ENCODE data around the gene HSD17B10. TPM values are rescaled to one million over a fixed set of nuclear protein-coding genes. Genes with fewer than 3 reads are reported as not detected.
"Not testable (repeated sequence)": the region's sequence is repeated elsewhere in the genome, so short reads cannot be mapped to it uniquely, and the experiment has no call there.

HSD17B10 gene
- total and polyA plus RNA-seq, 2 of the 13 experiments (the other 11 are each of a cell fraction or from before 2014, with no cell fraction given), result 68.7 to 84.7 TPM

DNA sequence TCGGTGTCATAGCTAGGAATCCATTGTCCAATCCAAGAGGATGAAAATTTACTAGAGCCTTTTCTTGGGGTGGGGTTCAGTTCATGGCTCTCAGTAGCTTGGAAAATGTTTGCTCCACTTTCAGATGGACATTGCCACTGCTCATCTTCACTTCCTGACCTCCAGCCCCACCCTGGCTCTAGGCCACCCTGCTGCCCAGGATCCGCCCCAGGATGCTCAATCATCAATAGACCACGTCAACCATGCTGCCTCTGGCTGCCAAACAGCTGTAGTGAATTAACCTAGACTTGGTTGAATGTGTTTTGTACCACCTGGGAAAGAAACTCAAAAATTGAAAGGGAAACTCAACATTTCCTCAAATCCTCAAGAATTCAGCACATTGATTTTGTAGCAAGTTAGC, 37.2 kb upstream of the HSD17B10 start:
- ChIA-PET CTCF (ENCODE audit: low intra/inter-chr PET ratio, low total read pairs) (no interaction called here), POLR2A (no interaction called here)
- H4K20me1 ChIP-seq (ENCODE audit: insufficient read depth, low read length), result no peaks in the 10 kb centered on the region
- intact Hi-C loops (cut with micrococcal nuclease; ENCODE audit: unreplicated experiment) (no loop called here), in situ Hi-C loops (cut with HindIII; ENCODE audit: extremely low pct_ligation_motif_present, low pct_unique_long_range_greater_than_20kb) (no loop called here)
- no peaks in the 10 kb centered on the region for H3K27me3 ChIP-seq (ENCODE audit: control insufficient read depth in 1 of 2, insufficient read depth in 2 of 2, low read length in 2 of 2)
- H3K79me2 ChIP-seq (ENCODE audit: insufficient read depth, low read length), result no peaks in the 10 kb centered on the region
- H3K9ac ChIP-seq (ENCODE audit: insufficient read depth, low read depth, low read length), result no peak overlapping the region
- no peaks in the 10 kb centered on the region for H3K36me3 ChIP-seq (replicated peaks in 1 of 2; ENCODE audit: control insufficient read depth in 1 of 2, insufficient read depth in 2 of 2, low read length in 2 of 2)
- no peaks in the 10 kb centered on the region for H3K9me3 ChIP-seq (ENCODE audit: low read length)
- H2AFZ ChIP-seq (ENCODE audit: low read length), result no peak overlapping the region
- H3K27ac ChIP-seq (ENCODE audit: extremely low read length, insufficient read depth, low read length), result no peak overlapping the region
- no TSS peak for BruUV-seq (replicated peaks)
- no peak for DNase-seq (ENCODE audit: low spot score)
- TF ChIP-seq ZNF354B (CRISPR knock-in tag; IDR thresholded peaks at IDR 0.05) (no peak), ZNF234 (CRISPR knock-in tag; conservative IDR thresholded peaks at IDR 0.05) (no peak), BCL6 (CRISPR knock-in tag; IDR thresholded peaks at IDR 0.05) (no peak), FOXJ3 (CRISPR knock-in tag; IDR thresholded peaks at IDR 0.05; ENCODE audit: borderline replicate concordance) (no peak), NR2F6 (IDR thresholded peaks at IDR 0.05) (no peak), NR2F6 (CRISPR knock-in tag; IDR thresholded peaks at IDR 0.05) (no peak), MTF2 (CRISPR knock-in tag; IDR thresholded peaks at IDR 0.05; ENCODE audit: borderline replicate concordance) (no peak), MYC (CRISPR knock-in tag; IDR thresholded peaks at IDR 0.05; ENCODE audit: borderline replicate concordance) (no peak), CEBPB (IDR thresholded peaks at IDR 0.05; ENCODE audit: borderline replicate concordance, low read depth, low read length) (no peak)
- no peak overlapping the region for H3K4me2 ChIP-seq (ENCODE audit: low read depth, low read length)
- FAIRE-seq, result no peak
- 87% methylated on average over 1 of the region's 3 CpGs for WGBS (ENCODE audit: low lambda C conversion rate)
- ATAC-seq, result no peak
- no peaks in the 10 kb centered on the region for H3K4me1 ChIP-seq (ENCODE audit: insufficient read depth, low read length)
- H3K4me3 ChIP-seq (replicated peaks in 1 of 3; ENCODE audit: insufficient read depth in 1 of 3, low read depth in 2 of 3, low read length in 3 of 3), result no peak overlapping the region

DNA sequence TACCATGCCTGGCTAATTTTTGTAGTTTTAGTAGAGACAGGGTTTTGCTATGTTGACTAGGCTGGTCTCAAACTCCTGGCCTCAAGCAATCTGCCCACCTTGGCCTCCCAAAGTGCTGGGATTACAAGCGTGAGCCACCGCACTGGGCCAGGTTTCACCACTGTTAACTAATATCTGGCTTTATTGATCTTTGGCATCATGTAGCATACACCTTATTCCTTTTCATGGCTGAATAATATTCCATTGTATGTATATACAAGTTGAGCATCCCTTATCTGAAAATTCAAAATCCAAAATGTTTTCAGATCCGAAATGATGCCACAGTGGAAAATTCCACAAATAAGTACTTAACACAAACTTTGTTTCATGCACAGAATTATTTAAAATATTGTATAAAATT, 34.5 kb upstream of the HSD17B10 start:
- H3K27me3 ChIP-seq (ENCODE audit: control insufficient read depth in 1 of 2, insufficient read depth in 2 of 2, low read length in 2 of 2); in situ Hi-C loops (cut with HindIII; ENCODE audit: extremely low pct_ligation_motif_present, low pct_unique_long_range_greater_than_20kb); H3K27ac ChIP-seq (ENCODE audit: extremely low read length, insufficient read depth, low read length); H3K9ac ChIP-seq (ENCODE audit: insufficient read depth, low read depth, low read length); DNase-seq (ENCODE audit: low spot score); H3K4me1 ChIP-seq (ENCODE audit: insufficient read depth, low read length); H3K9me3 ChIP-seq (ENCODE audit: low read length); POLR2A ChIA-PET; H3K36me3 ChIP-seq (replicated peaks in 1 of 2; ENCODE audit: control insufficient read depth in 1 of 2, insufficient read depth in 2 of 2, low read length in 2 of 2); ATAC-seq; H3K79me2 ChIP-seq (ENCODE audit: insufficient read depth, low read length); H4K20me1 ChIP-seq (ENCODE audit: insufficient read depth, low read length); BruUV-seq (replicated peaks); H3K4me2 ChIP-seq (ENCODE audit: low read depth, low read length); CTCF ChIA-PET (ENCODE audit: low intra/inter-chr PET ratio, low total read pairs); H3K4me3 ChIP-seq (replicated peaks in 1 of 3; ENCODE audit: insufficient read depth in 1 of 3, low read depth in 2 of 3, low read length in 3 of 3); intact Hi-C loops (cut with micrococcal nuclease; ENCODE audit: unreplicated experiment); FAIRE-seq; H2AFZ ChIP-seq (ENCODE audit: low read length): not testable (repeated sequence)
- 45% methylated on average over 3 of the region's 3 CpGs for WGBS (ENCODE audit: low lambda C conversion rate)

All from HepG2 (cell line).